PFSK-1 (cell line): ENCODE data around the gene DMBT1.

Experiments
- POLR2AphosphoS5 ChIP-seq: IDR thresholded peaks from 2 replicates; pipeline ENCODE4 v1.6.1; 2012; ENCODE audit warnings: low read depth, mild to moderate bottlenecking, control low read depth, low read length, moderate library complexity
- SIN3A ChIP-seq: IDR thresholded peaks from 2 replicates; pipeline ENCODE4 v1.6.1; 2012; ENCODE audit warnings: mild to moderate bottlenecking, low read length, moderate library complexity, borderline replicate concordance; ENCODE audit not compliant: insufficient read depth
- TAF1 ChIP-seq: IDR thresholded peaks from 2 replicates; pipeline ENCODE4 v1.6.1; 2012; ENCODE audit warnings: low read length, control low read depth, borderline replicate concordance; ENCODE audit not compliant: insufficient read depth

DNA sequence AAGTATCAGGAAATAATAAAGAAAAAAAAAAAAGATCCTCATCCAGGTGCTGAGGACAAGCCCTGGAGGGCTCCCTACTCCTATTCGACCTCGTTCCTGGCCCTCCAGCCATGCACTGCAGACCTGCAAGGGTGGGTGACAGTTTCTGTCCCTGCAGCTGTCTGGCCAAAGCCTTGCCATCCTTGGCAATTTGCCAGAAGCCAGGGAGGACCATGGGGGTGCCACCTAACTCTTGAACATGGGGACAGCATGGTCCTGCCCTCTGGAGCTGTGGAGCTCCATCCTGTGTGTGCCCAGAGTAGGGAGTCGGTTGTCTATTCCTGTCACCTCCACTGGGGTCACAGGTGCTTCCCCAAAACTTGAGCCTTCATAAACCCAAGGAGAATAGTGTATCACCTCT is 27.8 kb downstream of the DMBT1 start:
- TF ChIP-seq POLR2AphosphoS5 (no peak), SIN3A (no peak), TAF1 (no peak)
